ENCODE data around the gene CD27.
A peak's percentile ranks its signal among the peaks of the same experiment; 100 is the strongest.
"Not testable (repeated sequence)": the region's sequence is repeated elsewhere in the genome, so short reads cannot be mapped to it uniquely, and the experiment has no call there.

CD27 gene
- 47.7 to 80.5 (median 61.8) reads per million in 3 experiments for total RNA-seq

DNA sequence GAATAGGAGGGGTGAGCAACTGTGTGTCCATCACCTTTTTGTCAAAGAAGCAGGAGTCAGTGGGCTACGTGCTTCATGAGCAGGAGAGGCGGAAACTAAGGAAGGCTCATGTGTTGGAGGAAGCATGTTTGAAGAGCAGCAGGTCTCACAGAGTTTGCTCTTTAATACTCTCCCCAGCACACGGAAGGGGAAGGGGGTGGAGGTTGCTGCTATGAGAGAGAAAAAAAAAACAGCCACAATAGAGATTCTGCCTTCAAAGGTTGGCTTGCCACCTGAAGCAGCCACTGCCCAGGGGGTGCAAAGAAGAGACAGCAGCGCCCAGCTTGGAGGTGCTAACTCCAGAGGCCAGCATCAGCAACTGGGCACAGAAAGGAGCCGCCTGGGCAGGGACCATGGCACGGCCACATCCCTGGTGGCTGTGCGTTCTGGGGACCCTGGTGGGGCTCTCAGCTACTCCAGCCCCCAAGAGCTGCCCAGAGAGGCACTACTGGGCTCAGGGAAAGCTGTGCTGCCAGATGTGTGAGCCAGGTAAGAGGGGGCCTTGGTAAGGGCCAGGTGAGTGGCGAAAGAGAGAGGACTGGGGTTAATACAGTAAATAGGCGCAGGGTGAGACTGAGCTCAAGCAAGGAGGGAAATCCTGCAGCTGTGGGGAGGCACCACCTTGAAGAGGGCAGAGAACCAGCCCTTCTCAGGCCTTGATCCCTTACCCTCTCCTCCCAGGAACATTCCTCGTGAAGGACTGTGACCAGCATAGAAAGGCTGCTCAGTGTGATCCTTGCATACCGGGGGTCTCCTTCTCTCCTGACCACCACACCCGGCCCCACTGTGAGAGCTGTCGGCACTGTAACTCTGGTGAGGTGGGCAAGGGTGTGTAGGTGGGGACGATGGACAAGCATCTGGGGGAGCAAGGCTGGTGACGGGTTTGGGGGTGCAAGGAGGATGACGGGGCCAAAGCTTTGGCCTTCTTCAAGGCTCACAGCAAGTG is at the start of gene CD27:
TSS of gene CD27 (plus strand) at position 252 of the 985 bp plus-strand sequence. CDS start at position 393, 141 bp downstream.
- peak; percentile 54 for DNase-seq

DNA sequence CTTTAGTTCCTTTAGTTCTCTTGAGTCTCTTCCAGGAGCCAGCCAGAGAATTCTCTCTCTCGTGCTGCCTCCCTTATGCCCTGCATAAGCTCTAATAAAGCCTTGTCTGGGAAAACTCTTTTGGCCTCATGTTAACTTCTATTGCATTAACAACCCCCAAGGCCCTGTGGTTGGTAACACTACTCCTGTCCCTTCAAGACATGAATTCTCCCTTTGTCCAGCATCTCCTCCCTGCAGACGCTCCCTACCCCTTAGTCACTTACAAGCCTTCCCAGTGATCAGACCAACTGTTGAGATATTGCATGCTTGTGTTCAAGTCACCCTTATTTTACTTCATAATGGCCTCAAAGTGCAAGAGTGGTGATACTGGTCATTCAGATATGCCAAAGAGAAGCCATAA is 48.7 kb upstream of the CD27 start:
- no peak for DNase-seq

DNA sequence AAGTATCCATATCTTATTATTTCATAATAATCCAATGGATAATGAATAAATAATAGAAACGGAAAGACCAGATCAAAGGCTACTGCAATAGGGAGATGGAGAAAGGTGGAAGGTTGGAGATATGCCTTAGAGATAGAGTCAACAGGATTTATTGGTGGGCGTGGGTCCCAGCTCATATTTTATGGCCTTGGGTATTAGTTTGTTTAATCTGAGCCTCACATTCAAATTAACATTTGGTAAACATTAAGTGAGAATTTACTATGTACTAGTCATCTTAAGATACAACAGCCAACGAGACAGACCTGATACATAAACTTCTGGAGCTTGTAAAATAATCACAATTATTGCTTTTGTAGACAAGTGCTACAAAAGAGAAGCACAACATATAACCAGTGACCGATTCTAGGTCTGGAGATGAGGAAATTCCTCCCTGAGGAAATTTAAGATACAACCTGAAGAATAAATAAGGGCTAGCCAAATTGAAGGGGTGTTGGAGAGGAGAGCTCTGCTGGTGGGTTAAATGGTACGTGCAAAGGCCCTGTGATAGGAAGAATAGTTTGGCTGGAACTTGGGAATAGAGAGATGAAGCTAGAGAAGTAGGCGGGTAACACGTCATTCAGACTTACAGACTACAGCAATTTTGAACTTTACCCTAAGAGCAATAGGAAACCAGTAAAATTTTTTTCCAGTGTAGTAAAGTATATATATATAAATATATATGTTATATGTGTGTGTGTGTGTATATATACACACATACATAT is 44.7 kb upstream of the CD27 start:
- DNase-seq, result no peak

DNA sequence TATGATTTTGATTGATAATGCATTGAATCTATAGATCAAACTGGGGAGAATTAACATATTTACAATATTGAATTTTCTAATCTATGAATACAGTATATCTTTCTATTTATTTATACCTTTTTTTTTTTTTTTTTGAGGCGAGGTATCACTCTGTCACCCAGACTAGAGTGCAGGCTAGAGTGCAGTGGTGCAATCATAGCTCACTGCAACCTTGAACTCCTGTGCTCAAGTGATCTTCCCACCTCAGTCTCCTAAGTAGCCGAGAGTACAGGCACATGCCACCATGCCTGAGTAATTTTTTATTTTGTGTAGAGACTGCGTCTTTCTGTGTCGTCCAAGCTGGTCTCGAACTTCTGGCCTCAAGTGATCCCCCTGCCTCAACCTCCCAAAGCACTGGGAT is 40.4 kb upstream of the CD27 start:
- DNase-seq, result no peak

DNA sequence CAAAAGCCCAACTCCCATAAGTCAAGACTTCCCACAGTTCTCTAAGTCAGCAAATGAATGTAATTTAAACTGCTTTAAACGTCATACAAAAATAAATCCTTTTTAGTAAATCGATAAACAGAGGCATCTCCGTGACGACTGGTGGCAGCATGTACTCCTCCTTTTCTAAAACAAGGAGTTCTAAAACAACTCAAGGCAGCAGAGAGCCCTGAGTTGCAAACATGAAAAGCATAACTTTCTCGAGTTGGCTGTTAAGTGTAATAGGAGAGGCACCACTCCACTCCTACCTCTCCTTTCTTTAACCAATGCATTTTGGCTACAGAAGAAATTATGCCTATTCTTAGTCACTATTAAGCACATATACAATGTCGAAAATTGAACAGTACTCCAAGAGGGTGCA is 38.8 kb upstream of the CD27 start:
- DNase-seq, result no peak

DNA sequence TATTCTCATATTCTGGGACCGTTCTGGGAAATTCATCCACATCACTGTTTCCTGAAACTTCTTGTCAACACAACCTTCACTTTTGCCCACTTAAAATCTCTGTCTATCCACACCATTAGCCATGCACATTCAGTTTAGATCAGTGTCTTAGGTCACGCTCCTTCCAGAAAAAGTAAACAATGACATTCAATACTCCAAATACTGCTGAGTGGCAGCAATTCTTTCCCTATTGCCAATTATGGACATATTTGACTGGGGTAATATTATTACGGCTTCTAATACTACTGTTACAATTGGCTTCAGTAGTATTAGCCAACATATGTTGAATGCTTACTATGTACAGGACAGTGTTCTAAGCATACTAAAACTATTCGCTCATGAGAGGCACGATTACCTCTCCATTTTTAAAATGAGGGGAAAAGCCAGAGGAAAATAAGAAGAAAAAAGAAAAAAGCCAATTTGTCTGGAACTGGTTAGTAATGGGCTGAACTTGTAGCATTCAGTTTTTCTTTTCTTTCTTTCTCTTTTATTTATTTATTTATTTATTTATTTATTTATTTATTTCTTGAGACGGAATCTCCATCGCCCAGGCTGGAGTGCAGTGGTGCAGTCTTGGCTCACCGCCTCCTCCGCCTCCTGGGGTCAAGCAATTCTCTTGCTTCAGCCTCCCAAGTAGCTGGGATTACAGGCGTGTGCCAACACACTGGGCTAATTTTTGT is 37.4 kb upstream of the CD27 start:
- no peak for DNase-seq

DNA sequence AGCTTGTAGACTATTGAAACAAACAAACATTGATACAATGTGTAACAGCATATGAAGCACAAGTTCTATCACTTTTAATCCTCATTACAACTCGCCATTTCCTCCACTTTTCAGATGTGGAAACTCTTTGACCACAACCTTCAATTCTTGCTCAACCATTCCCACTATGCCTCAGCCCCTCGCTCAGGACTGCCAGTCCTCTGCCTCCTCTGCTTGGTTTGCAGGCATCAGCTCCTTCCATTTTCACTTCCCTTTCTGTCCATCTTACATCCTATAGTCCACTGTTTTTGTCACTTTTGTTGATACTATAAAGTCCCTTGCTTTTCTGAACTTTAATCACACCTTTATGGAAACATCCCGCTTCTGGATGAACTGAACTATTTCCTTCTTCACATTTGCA is 28.2 kb upstream of the CD27 start:
- no peak for DNase-seq

DNA sequence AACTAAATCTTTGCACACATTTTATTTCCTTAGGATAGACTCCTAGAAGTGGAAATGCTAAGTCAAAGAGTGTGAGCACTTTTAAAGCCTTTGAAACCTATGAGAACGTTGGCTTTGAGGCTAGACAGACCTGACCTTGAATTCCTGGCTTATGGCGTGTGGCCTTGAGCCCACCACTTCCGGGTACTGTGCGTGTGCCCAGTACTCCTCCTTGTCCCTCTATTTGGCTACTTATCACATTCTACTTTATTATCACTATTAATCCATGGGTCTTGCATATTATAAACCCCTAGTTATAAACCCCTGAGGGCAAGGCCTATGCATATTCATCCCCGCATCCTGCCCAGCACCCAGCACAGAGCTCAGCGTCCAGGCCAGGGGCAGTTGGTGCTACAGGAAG is 26.0 kb upstream of the CD27 start:
- no peak for DNase-seq

DNA sequence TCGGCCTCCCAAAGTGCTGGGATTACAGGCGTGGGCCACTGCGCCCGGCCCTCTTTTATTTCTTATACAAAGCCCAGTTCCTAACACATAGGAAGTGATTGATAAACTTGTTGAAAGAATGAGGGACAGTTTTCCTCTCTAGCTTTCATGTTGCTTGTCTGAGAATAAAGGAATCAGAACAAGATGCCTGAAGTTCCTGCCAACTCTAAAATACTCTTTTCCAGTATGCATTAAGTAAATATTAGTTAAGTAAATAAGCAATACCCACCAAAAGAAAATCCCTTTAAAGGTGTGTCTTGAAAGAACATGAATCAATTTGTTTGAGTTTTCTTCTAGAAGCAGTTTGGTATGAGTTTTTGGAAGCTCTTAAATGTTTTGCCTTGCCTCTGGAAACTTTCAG is 24.4 kb upstream of the CD27 start:
- DNase-seq, result no peak

DNA sequence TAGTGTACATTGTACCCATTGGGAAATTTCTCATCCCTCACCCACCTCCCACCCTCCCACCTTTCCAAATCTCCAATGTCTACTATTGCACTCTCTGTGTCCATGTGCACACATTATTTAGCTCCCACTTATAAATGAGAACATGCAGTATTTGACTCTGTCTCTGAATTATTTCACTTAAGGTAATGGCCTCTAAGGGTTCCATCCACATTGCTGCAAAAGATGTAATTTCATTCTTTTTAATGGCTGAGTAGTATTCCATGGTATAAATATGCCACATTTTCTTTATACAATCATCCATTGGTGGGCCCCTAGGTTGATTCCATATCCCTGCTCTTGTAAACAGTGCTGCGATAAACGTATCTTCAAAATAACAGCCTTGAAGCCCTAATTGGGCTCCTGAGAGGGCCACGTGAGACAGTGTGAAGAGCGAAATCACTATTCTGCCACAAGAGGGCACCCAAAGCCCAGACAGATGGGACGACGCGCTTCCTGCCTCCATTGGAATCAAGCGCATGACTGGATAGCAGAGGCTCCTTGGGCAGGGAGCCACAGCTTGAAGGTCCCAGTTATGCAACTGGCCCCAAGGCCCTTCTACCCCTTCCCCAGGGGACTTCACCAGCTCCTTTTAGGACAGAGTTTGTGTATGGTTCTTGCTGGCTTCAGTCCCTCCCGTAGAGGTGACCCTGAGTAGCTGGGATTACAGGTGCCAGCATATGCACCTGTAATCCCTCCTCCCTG is 21.3 kb upstream of the CD27 start:
- DNase-seq, result peak; percentile 82

DNA sequence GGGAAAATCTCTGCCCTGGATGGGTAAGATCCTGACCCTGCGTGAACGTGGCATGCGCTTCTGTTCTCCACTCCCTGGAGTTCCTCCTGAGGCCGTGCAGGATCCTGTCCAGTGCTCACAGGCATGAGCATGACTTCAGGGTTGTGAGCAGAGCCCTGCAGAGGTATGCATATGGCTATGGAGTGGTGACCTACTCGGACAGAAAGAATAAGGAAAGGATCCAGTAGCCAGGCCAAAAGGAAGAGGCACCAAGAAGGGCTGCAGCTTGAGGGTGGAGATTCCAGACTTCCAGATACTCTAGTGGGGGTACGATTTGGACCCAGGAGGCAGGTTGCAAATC is 20.8 kb upstream of the CD27 start:
- DNase-seq, result no peak

DNA sequence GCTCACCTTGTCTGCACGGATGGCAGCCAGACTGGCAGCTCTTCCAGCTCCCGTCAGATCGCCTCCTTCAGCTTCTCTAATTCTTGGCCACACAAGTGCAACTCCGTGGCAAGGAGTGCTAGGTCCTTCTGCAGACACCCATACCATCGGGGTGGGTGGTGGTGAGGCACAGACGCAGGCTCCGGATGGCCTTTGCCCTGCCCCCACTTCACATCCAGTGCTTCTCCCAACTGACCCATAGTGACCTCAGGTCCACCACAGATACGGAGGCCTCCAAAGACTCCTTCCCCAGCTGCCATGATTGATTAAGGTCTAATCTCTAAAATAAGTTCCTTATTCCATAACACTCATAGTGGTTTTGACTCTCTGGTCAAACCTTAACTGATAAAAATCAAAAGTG is 19.9 kb upstream of the CD27 start:
- DNase-seq, result no peak

DNA sequence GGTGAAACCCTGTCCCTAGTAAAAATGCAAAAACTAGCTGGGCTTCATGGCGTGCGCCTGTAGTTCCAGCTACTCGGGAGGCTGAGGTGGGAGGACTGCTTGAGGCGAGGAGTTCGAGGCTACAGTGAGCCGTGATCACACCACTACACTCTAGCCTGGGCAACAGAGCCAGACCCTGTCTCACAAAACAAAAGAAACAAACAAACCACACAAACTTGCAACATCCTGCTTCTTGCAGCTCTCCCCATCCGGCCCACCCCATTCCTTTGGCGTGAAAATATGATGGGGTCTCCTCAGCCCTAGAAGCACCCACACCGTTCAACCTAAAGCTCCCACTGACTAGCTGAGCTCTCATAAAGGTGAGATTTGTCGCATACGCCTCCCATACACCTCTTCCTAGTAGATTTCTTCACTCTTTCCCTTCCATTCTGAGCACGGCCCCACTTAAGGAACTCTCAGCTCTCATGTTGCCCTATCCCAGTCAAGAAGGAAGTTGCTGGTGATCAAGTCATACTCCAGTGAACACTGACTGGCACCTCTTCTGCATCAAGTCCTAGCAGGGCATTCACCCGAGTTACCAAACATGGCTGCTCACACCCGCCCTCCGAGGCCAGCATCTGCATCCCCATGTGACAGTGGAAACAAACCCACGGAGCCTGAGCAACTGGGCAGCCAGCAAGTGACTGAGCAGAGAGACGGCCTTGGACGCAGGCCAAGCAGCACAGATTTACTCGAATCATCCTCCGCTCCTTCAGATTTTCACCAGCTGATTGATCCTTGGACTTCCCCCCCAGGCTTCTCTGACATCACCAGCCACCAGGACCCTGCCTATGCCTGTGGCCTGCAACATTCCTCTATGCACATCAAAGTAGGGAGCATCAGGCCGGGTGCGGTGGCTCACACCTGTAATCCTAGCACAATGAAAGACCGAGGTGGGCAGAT is 18.9 kb upstream of the CD27 start:
- DNase-seq, result no peak

DNA sequence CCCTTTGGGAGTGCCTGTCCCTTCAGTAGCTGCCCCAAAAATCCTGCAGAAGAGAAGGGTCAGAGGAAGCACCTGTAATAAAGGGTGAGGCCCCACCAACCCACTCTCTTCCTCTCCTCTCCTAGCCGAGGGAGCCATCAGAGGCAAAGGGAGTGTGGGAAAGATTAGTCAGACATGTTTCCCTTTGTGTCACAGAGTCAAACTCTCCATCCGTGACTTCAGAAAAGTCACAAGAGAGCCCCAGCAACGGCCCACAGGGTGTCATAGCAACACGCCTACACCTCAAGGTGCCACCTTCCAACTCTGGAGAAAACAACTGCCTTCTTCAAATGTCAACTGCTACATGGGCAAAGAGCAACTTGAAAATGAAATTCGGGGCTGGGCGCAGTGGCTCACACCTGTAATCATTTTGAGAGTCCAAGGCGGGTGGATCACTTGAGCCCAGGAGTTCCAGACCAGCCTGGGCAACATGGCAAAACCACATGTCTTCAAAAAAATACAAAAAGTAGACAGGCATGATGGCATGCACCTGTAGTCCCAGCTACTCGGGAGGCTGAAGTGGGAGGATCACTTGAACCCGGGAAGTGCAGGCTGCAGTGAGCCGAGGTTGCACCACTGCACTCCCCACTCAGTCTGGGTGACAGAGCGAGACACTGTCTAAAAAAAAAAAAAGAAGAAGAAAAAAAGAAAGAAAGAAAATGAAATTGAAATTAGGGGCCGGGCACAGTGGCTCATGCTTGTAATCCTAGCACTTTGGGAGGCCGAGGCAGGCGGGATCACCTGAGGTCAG is 17.7 kb upstream of the CD27 start:
- peak; percentile 79 for DNase-seq

DNA sequence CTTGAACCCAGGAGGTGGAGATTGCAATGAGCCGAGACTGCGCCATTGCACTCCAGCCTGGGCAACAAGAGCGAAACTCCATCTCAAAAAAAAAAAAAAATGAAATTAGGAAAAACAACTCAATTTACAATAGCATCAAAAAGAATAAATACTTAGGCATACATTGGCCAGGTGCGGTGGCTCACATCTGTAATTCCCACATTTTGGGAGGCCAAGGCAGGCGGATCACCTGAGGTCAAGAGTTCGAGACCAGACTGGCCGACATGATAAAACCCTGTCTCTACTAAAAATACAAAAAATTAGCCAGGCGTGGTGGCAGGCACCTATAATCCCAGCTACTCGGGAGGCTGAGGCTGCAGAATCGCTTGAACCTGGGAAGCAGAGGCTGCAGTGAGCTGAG is 17.0 kb upstream of the CD27 start:
- DNase-seq, result not testable (repeated sequence)

DNA sequence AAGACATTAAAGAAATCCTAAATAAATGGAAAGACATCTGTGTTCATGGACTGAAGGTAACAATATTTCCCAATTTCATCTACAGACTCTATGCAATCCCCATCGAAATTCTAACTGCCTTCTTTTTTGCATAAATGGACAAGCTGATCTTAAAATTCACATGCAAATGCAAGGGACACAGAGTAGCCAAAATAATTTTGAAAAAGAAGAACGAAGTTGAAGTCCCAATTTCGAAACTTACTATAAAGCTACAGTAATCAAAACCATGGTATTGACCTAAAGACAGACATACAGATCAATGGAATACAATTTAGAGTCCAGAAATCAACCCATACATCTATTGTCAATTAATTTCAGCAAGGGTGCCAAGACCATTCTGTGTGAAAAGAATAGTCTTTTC is 16.4 kb upstream of the CD27 start:
- no peak for DNase-seq

DNA sequence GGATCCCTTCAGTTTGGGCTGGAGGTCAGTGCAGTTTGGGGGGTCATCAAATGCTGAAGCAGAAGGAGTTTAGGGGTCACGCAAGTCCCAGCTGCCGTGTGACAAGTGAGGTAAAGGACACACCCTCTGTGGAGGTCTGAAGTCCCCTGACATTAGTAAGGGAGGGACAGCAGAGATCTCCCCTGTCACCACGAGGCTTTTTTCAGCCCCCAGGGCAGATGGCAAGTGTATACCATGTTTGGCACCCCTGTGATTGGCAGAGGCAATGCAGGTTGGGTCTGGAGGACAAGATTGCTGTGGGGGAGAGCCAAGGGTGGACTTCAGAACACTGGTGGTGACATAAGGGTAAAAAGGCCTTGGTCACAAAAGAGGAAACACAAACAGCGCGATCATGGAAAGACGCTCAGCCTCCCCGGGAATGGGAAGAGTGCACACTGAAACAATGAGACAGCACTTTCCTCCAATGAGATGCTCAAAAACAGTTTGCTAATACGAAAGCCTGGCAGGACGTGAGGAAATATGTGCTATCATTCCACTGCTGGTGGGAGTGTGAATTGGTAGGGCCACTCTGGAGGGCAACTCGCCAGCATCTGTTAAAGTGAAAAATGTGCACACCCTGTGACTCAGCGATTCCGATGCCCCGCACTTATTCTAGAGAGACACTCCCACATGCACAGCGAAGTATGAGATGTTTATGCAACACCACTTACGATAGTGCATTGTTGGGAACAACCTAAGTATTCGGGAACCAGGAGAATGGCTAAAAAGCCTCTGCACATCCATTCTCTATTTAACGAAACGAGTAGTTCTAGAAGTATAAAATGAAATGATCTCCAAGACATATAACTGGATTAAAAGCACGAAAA is 14.4 kb upstream of the CD27 start:
- DNase-seq, result no peak

DNA sequence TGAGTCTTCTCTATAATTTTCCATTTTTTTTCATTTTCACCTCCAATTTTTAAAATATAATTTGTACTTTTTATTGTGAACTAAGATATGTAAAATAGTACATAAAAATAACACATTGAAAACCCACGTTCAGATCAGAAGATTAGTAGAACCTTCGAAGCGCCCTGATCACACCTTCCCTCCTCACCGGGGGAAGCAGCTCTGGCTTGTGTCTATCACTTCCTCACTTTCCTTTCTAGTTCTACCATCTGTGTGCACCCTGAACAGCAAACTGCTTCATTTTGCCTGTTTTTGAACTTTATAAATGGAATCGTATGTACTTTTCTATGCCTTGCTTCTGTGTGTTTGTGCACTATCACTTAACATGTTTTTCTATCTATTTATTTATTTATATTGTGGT is 11.8 kb upstream of the CD27 start:
- DNase-seq, result no peak

Data from central memory CD4-positive, alpha-beta T cell (primary cell).